Right forelimb (tissue), 1 donor: Measurements from ENCODE around the gene NBPF3.
"Not testable (repeated sequence)": the region's sequence is repeated elsewhere in the genome, so short reads cannot be mapped to it uniquely, and the experiment has no call there.

Experiments used
- DNase-seq: peaks from one replicate; pipeline ENCODE4 v3.0.0-alpha.2; 2018

Gene NBPF3

GRCh38 chr1:21439345-21439720 lies 604 bp upstream of the NBPF3 start:
- DNase-seq: no peak

- not testable (repeated sequence) for DNase-seq
Observed at GRCh38 chr1:21440630-21441125, 741 bp downstream of the NBPF3 start.

- not testable (repeated sequence) for DNase-seq
Observed at GRCh38 chr1:21446647-21447046, 6.7 kb downstream of the NBPF3 start.

GRCh38 chr1:21447311-21447710 lies 7.4 kb downstream of the NBPF3 start:
- DNase-seq: no peak

- no peak for DNase-seq
Observed at GRCh38 chr1:21449906-21450305, 10.0 kb downstream of the NBPF3 start.

- no peak for DNase-seq
Observed at GRCh38 chr1:21451212-21451611, 11.3 kb downstream of the NBPF3 start.

DNA sequence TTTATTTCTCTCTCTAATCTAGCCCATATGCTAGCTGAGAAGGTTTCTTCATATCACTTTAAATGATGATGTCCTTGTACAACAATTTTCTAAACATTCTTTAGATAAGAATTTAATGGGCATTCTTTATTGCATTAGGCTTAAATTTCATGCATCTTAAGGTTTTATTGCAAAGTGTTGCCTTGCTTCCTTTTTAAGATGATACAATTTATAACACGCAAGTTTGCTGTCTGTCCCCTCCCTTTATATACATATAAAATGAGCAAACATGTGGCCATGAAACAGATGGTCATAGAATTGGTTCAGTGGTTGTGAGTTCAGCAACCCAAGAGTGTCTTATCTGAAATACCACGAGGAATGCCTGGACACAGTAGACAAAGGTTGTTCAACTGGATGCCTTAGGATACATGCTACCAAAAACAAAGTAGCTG lies 12.1 kb downstream of the NBPF3 start:
- no peak for DNase-seq

DNA sequence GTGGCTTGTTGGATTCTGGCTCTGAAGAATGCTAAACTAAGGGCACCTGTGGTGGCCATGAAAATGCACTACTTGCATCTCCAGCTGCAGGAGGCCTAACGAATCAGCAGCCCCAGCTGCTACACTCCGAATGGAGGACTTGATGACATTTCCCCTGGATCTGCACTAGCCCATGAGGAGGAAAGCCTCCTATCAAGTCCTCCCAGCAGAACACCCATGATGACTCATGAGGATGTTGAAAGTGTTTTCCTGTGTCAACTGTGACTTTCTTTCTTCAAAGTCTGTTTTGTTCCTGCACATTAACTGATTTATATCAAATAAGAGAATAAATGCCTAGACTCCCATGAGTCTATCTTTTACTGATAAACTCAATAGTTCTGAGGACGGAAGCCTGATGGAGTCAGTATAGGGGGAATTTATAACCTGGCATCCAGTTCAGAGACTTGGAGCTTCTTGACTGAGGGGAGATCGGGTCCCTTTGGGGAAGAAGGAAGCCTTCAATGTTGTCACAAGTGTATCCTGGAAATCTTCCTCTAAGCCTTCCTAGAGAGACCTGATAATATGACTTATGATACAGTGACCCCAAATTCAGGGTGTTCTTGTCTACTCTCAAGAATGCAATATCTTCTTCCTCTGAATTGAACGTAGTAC lies 14.2 kb downstream of the NBPF3 start:
- not testable (repeated sequence) for DNase-seq

DNA sequence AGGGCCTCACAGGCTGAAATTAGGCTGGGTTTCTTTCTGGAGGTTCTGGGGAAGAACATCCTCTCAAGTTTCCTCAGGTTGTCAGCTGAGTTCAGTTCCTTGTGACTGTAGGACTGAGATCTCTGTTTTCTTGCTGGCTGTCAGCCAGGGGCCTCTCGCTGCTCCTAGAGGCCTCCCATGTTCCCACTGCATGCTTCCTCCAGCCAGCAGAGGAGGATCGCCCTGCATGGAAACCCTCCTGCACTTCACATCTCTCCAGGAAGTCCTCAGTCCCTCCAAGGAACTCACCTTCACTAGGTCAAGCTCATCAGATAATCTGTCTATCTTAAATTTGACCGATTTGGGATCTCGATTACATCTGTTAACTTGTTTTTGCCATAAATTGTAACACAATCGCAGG lies 15.0 kb downstream of the NBPF3 start:
- not testable (repeated sequence) for DNase-seq

DNA sequence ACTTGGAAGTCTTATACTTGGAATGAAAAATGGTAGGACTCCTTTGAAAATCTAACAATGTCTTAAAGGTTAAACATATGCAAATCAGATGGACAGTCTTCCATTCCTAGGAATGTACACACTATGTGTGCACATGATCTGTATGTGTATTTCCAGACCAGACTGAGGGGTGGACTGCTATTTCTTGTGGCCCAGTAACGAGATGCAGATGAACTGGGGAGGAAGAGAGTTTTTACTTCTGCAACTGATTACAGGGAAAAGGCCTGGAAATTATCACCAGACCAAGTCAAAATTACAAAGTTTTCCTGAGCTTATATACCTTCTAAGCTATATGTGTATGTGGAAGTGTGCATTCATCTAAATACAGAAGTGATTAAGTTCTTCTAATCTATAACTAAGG lies 17.7 kb downstream of the NBPF3 start:
- DNase-seq: no peak

DNA sequence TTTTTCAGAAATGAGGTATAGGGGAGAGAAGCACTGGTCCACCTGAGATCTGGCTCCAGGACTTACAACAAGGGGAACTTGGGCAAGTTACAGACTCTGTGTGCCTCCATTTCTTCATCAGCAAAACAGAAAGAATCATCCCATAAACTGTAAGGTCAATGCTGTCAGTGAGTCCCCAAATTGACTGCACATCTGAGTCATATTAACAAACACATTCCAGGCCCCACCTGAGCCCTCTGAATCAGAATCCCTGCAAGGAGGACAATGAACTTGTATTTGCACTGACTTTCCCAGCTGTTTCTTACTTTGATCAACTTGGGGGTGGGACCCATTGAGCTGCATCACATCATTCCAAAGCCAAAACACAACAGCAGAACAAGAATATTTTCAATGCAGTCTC lies 25.2 kb downstream of the NBPF3 start:
- not testable (repeated sequence) for DNase-seq

DNA sequence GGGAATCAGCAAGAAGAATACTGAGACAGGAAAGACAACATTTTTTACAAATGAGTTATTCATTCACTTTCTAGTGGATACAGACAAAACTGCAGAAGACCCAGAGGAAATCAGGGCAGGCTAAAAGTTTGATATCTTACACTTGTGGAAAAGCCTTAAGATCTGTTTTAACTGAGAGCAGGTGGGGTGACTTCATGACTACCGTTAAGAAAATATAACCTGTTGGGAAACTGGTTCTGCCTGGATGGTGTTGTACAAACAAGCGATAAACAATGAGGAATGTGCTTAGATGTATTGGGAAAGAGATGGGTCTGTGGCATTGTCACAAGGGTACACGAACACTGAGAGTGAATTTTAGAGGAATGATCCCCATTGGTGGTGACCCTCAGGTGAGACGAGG lies 28.0 kb downstream of the NBPF3 start:
- not testable (repeated sequence) for DNase-seq

DNA sequence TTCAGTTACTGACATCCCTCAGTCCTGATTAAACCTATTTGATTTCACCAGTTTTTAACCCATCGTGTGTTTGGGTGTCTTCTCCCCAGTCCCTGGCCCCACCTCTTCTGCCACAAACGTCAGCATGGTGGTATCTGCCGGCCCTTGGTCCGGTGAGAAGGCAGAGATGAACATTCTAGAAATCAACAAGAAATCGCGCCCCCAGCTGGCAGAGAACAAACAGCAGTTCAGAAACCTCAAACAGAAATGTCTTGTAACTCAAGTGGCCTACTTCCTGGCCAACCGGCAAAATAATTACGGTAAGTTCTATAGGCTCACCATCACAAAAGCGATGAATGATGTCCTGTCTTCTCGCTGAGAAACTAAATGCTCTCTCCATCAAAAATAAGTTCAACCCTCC lies 28.7 kb downstream of the NBPF3 start:
- no peak for DNase-seq

DNA sequence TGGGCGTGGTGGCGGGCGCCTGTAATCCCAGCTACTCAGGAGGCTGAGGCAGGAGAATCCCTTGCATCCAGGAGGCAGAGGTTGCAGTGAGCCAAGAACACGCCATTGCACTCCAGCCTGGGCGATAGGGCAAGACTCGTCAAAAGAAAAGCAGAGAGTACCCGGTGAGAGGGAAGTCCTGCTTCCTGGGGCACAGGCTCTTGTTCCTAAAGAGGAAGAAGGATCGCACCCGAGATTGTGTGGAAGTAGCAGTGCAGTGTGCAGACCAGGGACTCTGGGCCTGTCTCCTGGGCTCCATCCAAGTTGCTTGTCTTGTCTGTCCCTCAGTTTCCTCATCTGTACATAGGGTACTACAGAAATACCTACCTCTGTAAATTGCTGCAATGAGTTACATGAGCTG lies 29.6 kb downstream of the NBPF3 start:
- DNase-seq: no peak

GRCh38 chr1:21472861-21473260 lies 32.9 kb downstream of the NBPF3 start:
- DNase-seq: no peak

DNA sequence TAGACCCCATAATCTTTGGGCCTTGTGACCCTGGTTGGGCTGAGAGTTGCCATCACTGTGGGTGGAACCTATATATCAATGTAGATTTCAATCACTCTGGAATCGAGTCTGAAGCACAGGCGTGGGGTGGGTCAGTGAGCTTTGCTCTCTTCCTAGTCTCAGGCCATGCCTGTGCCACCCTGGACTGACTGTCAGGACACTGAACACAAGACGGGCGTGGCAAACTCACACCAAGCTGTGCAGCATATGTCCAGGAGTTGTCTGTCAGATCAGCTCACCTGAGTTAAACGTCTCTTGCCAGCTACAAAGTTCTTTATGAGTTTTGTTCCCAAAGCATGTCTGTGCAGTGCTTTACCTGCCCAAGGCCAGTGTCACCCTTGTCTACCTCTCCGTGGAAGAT lies 38.4 kb downstream of the NBPF3 start:
- DNase-seq: no peak

GRCh38 chr1:21483881-21484280 lies 43.9 kb downstream of the NBPF3 start:
- DNase-seq: not testable (repeated sequence)

DNA sequence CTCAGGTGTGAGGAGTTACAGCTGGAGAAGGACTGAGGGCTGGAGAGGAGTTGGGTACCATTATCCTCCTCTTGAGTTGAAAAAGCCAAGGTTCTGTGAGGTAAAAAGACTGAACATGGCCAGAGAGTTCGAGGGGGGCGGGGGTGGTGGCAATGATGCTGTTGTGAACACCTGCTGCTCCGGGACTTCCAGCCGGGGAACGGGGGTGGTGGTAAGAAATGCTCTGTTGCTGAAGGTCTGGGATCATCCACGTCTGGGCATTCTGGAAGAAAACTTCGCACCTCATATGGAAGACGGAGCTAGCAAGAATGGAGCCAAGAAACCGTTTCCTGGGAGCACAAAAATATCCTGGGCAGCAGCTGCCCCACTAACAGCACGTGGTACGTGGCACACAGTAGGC lies 49.2 kb downstream of the NBPF3 start:
- no peak for DNase-seq

DNA sequence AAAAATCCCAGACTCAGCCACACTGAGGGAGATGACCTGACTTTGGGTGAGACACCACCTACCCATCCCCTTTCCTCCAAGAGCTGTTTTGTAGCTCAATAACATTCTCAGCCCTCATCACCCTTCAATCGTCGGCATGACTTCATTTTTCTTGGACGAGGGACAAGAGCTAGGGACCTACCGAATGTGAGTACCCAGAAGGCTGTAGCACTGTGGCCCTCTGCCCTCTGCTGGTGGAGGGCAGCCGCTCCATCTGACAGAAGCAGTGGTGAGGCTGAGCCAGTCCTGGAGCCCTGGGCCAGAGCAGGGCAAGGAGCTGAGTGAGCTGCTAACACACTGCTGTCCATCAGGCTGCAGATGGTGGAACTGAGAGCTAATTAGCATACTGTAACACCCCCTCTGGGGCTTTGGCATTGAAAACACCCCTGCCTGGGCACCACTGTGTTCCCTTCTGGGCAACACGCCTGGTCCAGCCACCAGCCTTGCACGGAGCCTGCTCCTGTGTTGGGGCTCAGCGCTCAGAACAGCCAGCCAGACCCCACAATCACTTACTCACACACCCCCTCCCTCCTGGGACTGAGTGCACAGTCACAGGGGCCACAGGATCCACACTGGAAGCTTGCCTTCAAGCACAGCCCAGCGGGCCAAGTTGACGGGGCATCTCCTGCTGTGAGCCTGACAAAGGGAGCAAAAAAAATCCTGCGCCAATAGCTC lies 51.0 kb downstream of the NBPF3 start:
- no peak for DNase-seq

GRCh38 chr1:21491488-21492355 lies 51.8 kb downstream of the NBPF3 start:
- DNase-seq: no peak

DNA sequence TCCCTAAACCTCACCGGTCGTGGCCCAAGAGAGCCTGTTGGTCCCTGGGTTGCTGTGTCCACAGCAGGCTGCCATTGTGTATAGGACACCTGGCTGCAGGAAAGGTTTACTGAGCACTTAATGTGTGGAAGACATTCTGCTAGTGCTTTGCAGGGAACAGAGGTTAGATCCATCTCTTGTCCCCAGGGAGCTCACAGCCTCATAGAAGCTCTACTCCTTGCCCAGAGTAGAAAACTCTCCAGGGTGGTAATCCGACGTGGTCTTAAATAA lies 52.4 kb downstream of the NBPF3 start:
- DNase-seq: no peak

- DNase-seq: no peak
Observed at GRCh38 chr1:21494196-21494595, 54.3 kb downstream of the NBPF3 start.

DNA sequence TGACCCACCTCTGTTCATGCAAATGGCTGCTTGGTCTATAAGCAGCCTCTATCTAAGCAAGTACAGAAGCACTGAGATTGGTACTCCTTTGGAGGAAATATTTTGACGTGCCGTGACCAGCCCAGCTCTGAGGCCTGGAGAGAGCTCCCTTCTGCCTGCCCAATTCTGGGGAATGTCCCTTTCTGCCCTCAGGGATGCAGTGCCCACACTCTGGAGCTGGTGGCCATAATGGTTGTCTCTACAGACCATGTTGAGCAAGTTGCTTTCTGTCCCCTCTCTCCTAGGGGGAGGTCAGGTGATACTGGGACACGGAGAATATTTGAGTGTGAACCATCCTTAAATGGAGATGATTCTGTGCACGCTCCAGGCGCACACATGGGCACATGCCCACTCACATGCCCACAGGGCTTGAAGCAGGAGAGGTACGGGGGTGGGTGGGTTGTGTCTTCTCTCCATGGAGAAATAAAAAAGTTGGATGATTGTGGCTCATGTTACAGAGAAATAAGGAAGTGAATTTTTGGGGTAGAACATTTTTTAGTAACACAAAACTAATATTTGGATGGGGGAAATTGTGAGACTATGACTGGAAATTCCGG lies 55.4 kb downstream of the NBPF3 start:
- DNase-seq: no peak
